Measurements from ENCODE around the gene NFIX.

The NFIX gene

GRCh38 chr19:13100031-13100588, 104.8 kb downstream of the NFIX start:
- no peak overlapping the region for H2BK5ac ChIP-seq (ENCODE audit: low read length)
- H3K36me3 ChIP-seq (ENCODE audit: control insufficient read depth, insufficient read depth, low read length), result no peaks in the 10 kb centered on the region
- peaks cover 15% of the 10 kb centered on the region for H3K27me3 ChIP-seq (ENCODE audit: insufficient read depth, low read length, poor library complexity)
- no peak overlapping the region for H3K18ac ChIP-seq (ENCODE audit: low read length)
- H3K23ac ChIP-seq (ENCODE audit: low read length), result no peak overlapping the region
- WGBS (ENCODE audit: extremely low coverage, insufficient coverage, low lambda C conversion rate), result no CpG with 5 or more reads among the region's 12 CpGs
- H3K4me2 ChIP-seq (ENCODE audit: low read length), result no peak overlapping the region
- peaks cover 4% of the 10 kb centered on the region for H3K4me1 ChIP-seq (ENCODE audit: control insufficient read depth, low read depth, low read length)
- H3K27ac ChIP-seq (ENCODE audit: low read depth, low read length), result no peak overlapping the region
- no peak for DNase-seq
- no peak overlapping the region for H2BK15ac ChIP-seq (replicated peaks; ENCODE audit: low read depth)
- no peak overlapping the region for H2BK120ac ChIP-seq (ENCODE audit: low read depth, low read length)
- H4K5ac ChIP-seq (ENCODE audit: low read length), result no peak overlapping the region
- no peak overlapping the region for H3K4ac ChIP-seq (ENCODE audit: low read depth, low read length)
- no peak overlapping the region for H3K9ac ChIP-seq (ENCODE audit: low read length)
- H3K4me3 ChIP-seq (ENCODE audit: low read length), result no peak overlapping the region
- H4K8ac ChIP-seq (ENCODE audit: low read depth, low read length), result no peak overlapping the region
- H3K56ac ChIP-seq (ENCODE audit: low read length), result no peak overlapping the region
- H2AK5ac ChIP-seq (ENCODE audit: low read length), result no peak overlapping the region
- no peaks in the 10 kb centered on the region for H3K79me1 ChIP-seq (ENCODE audit: low read length)
- H3K79me2 ChIP-seq (ENCODE audit: control insufficient read depth, insufficient read depth, low read length), result no peaks in the 10 kb centered on the region

- Histone ChIP-seq H2AK5ac (ENCODE audit: low read length) (no peak overlapping the region), H3K36me3 (ENCODE audit: control insufficient read depth, insufficient read depth, low read length) (no peaks in the 10 kb centered on the region), H3K79me1 (ENCODE audit: low read length) (no peaks in the 10 kb centered on the region), H3K79me2 (ENCODE audit: control insufficient read depth, insufficient read depth, low read length) (no peaks in the 10 kb centered on the region), H3K4me3 (ENCODE audit: low read length) (no peak overlapping the region), H3K27ac (ENCODE audit: low read depth, low read length) (no peak overlapping the region), H2BK120ac (ENCODE audit: low read depth, low read length) (no peak overlapping the region), H3K4ac (ENCODE audit: low read depth, low read length) (no peak overlapping the region), H3K56ac (ENCODE audit: low read length) (peak overlapping the region; percentile 50), H3K23ac (ENCODE audit: low read length) (no peak overlapping the region), H3K18ac (ENCODE audit: low read length) (no peak overlapping the region), H2BK15ac (replicated peaks; ENCODE audit: low read depth) (no peak overlapping the region), H2BK5ac (ENCODE audit: low read length) (no peak overlapping the region), H3K4me1 (ENCODE audit: control insufficient read depth, low read depth, low read length) (peaks cover 4% of the 10 kb centered on the region), H3K27me3 (ENCODE audit: insufficient read depth, low read length, poor library complexity) (peaks cover 15% of the 10 kb centered on the region), H4K8ac (ENCODE audit: low read depth, low read length) (no peak overlapping the region), H3K9ac (ENCODE audit: low read length) (peak overlapping the region; percentile 9), H3K4me2 (ENCODE audit: low read length) (no peak overlapping the region), H4K5ac (ENCODE audit: low read length) (no peak overlapping the region)
- peak; percentile 49 for DNase-seq
- no CpG with 5 or more reads among the region's 18 CpGs for WGBS (ENCODE audit: extremely low coverage, insufficient coverage, low lambda C conversion rate)
Measured at GRCh38 chr19:13100841-13101589, 105.7 kb downstream of the NFIX start.

- H3K79me2 ChIP-seq (ENCODE audit: control insufficient read depth, insufficient read depth, low read length), result no peaks in the 10 kb centered on the region
- peak overlapping the region; percentile 20 for H3K23ac ChIP-seq (ENCODE audit: low read length)
- peak overlapping the region; percentile 71 for H3K9ac ChIP-seq (ENCODE audit: low read length)
- H2BK120ac ChIP-seq (ENCODE audit: low read depth, low read length), result no peak overlapping the region
- peaks cover 4% of the 10 kb centered on the region for H3K4me1 ChIP-seq (ENCODE audit: control insufficient read depth, low read depth, low read length)
- H3K4me3 ChIP-seq (ENCODE audit: low read length), result no peak overlapping the region
- peak overlapping the region; percentile 90 for H3K56ac ChIP-seq (ENCODE audit: low read length)
- WGBS (ENCODE audit: extremely low coverage, insufficient coverage, low lambda C conversion rate), result no CpG with 5 or more reads among the region's 7 CpGs
- peak overlapping the region; percentile 11 for H3K18ac ChIP-seq (ENCODE audit: low read length)
- H3K4ac ChIP-seq (ENCODE audit: low read depth, low read length), result no peak overlapping the region
- no peak overlapping the region for H4K8ac ChIP-seq (ENCODE audit: low read depth, low read length)
- peak overlapping the region; percentile 18 for H3K27ac ChIP-seq (ENCODE audit: low read depth, low read length)
- peaks cover 15% of the 10 kb centered on the region for H3K27me3 ChIP-seq (ENCODE audit: insufficient read depth, low read length, poor library complexity)
- peak overlapping the region; percentile 55 for H3K4me2 ChIP-seq (ENCODE audit: low read length)
- no peak overlapping the region for H2BK15ac ChIP-seq (replicated peaks; ENCODE audit: low read depth)
- DNase-seq, result no peak
- H2AK5ac ChIP-seq (ENCODE audit: low read length), result no peak overlapping the region
- no peaks in the 10 kb centered on the region for H3K36me3 ChIP-seq (ENCODE audit: control insufficient read depth, insufficient read depth, low read length)
- peak overlapping the region; percentile 76 for H2BK5ac ChIP-seq (ENCODE audit: low read length)
- no peaks in the 10 kb centered on the region for H3K79me1 ChIP-seq (ENCODE audit: low read length)
- H4K5ac ChIP-seq (ENCODE audit: low read length), result no peak overlapping the region
Measured at GRCh38 chr19:13101590-13102415, 106.5 kb downstream of the NFIX start.

- peak overlapping the region; percentile 64 for H3K4ac ChIP-seq (ENCODE audit: low read depth, low read length)
- no peaks in the 10 kb centered on the region for H3K36me3 ChIP-seq (ENCODE audit: control insufficient read depth, insufficient read depth, low read length)
- no peak overlapping the region for H4K8ac ChIP-seq (ENCODE audit: low read depth, low read length)
- peaks cover 4% of the 10 kb centered on the region for H3K4me1 ChIP-seq (ENCODE audit: control insufficient read depth, low read depth, low read length)
- no peak overlapping the region for H4K5ac ChIP-seq (ENCODE audit: low read length)
- peak overlapping the region; percentile 11 for H3K18ac ChIP-seq (ENCODE audit: low read length)
- no CpG with 5 or more reads among the region's 7 CpGs for WGBS (ENCODE audit: extremely low coverage, insufficient coverage, low lambda C conversion rate)
- H3K56ac ChIP-seq (ENCODE audit: low read length), result peak overlapping the region; percentile 90
- H3K27me3 ChIP-seq (ENCODE audit: insufficient read depth, low read length, poor library complexity), result peaks cover 13% of the 10 kb centered on the region
- H3K23ac ChIP-seq (ENCODE audit: low read length), result peak overlapping the region; percentile 20
- H3K79me2 ChIP-seq (ENCODE audit: control insufficient read depth, insufficient read depth, low read length), result no peaks in the 10 kb centered on the region
- no peak for DNase-seq
- no peak overlapping the region for H3K4me3 ChIP-seq (ENCODE audit: low read length)
- peak overlapping the region; percentile 18 for H3K27ac ChIP-seq (ENCODE audit: low read depth, low read length)
- no peak overlapping the region for H2BK15ac ChIP-seq (replicated peaks; ENCODE audit: low read depth)
- no peaks in the 10 kb centered on the region for H3K79me1 ChIP-seq (ENCODE audit: low read length)
- H2BK120ac ChIP-seq (ENCODE audit: low read depth, low read length), result no peak overlapping the region
- peak overlapping the region; percentile 76 for H2BK5ac ChIP-seq (ENCODE audit: low read length)
- H3K9ac ChIP-seq (ENCODE audit: low read length), result peak overlapping the region; percentile 71
- H2AK5ac ChIP-seq (ENCODE audit: low read length), result no peak overlapping the region
- H3K4me2 ChIP-seq (ENCODE audit: low read length), result peak overlapping the region; percentile 55
Measured at GRCh38 chr19:13102416-13102665, 107.1 kb downstream of the NFIX start.

GRCh38 chr19:13102666-13103580, 107.6 kb downstream of the NFIX start, which contains the start of gene LYL1:
Gene LYL1, minus strand, starts transcription at chr19:13102858. Its CDS starts 1,687 bp downstream, at chr19:13101171.
- peak within 1 kb of the TSS; percentile 20 for H3K23ac ChIP-seq (ENCODE audit: low read length)
- H3K27me3 ChIP-seq (ENCODE audit: insufficient read depth, low read length, poor library complexity), result peaks cover 13% of the 10 kb centered on the region
- H2AK5ac ChIP-seq (ENCODE audit: low read length), result no peak within 1 kb of the TSS
- peaks cover 4% of the 10 kb centered on the region for H3K4me1 ChIP-seq (ENCODE audit: control insufficient read depth, low read depth, low read length)
- H3K4me3 ChIP-seq (ENCODE audit: low read length), result no peak within 1 kb of the TSS
- DNase-seq, result peak; percentile 89
- peak within 1 kb of the TSS; percentile 52 for H3K18ac ChIP-seq (ENCODE audit: low read length)
- H2BK15ac ChIP-seq (replicated peaks; ENCODE audit: low read depth), result no peak within 1 kb of the TSS
- H3K36me3 ChIP-seq (ENCODE audit: control insufficient read depth, insufficient read depth, low read length), result peaks cover 2% of the 10 kb centered on the region
- no peaks in the 10 kb centered on the region for H3K79me1 ChIP-seq (ENCODE audit: low read length)
- no peak within 1 kb of the TSS for H4K8ac ChIP-seq (ENCODE audit: low read depth, low read length)
- H3K27ac ChIP-seq (ENCODE audit: low read depth, low read length), result peak within 1 kb of the TSS; percentile 18
- no peak within 1 kb of the TSS for H4K5ac ChIP-seq (ENCODE audit: low read length)
- H3K79me2 ChIP-seq (ENCODE audit: control insufficient read depth, insufficient read depth, low read length), result no peaks in the 10 kb centered on the region
- no CpG with 5 or more reads among the region's 47 CpGs for WGBS (ENCODE audit: extremely low coverage, insufficient coverage, low lambda C conversion rate)
- peak within 1 kb of the TSS; percentile 76 for H2BK5ac ChIP-seq (ENCODE audit: low read length)
- peak within 1 kb of the TSS; percentile 90 for H3K56ac ChIP-seq (ENCODE audit: low read length)
- H3K4me2 ChIP-seq (ENCODE audit: low read length), result peak within 1 kb of the TSS; percentile 55
- H3K9ac ChIP-seq (ENCODE audit: low read length), result peak within 1 kb of the TSS; percentile 71
- H3K4ac ChIP-seq (ENCODE audit: low read depth, low read length), result peak within 1 kb of the TSS; percentile 64
- no peak within 1 kb of the TSS for H2BK120ac ChIP-seq (ENCODE audit: low read depth, low read length)
